NCI-H748 treated with DMSO at 0.1 percent for 48 hours (cell line): ENCODE results near the gene BHLHE41.

Source experiments
- DNase-seq: peaks from one replicate; lab custom pipeline; 2025; lab: John Stamatoyannopoulos, UW

Gene BHLHE41

GRCh38 chr12:26134540-26134939 lies 9.7 kb upstream of the BHLHE41 start:
- no peak for DNase-seq

- no peak for DNase-seq
Measured at GRCh38 chr12:26133521-26133920, 8.7 kb upstream of the BHLHE41 start.

- DNase-seq: no peak
Measured at GRCh38 chr12:26132866-26133265, 8.0 kb upstream of the BHLHE41 start.

GRCh38 chr12:26131936-26132335 lies 7.1 kb upstream of the BHLHE41 start:
- no peak for DNase-seq

GRCh38 chr12:26130728-26131127 lies 5.9 kb upstream of the BHLHE41 start:
- no peak for DNase-seq

- DNase-seq: no peak
Measured at GRCh38 chr12:26128168-26128567, 3.3 kb upstream of the BHLHE41 start.

GRCh38 chr12:26127404-26127803 lies 2.6 kb upstream of the BHLHE41 start:
- no peak for DNase-seq

GRCh38 chr12:26126340-26127284 lies 1.8 kb upstream of the BHLHE41 start:
- peak; percentile 17 for DNase-seq

- DNase-seq: peak; percentile 10
Measured at GRCh38 chr12:26125400-26126339, 833 bp upstream of the BHLHE41 start.

GRCh38 chr12:26123482-26123980 lies 1.3 kb downstream of the BHLHE41 start:
- DNase-seq: no peak

GRCh38 chr12:26122681-26123481 lies 2.0 kb downstream of the BHLHE41 start:
- DNase-seq: peak; percentile 21

- no peak for DNase-seq
Measured at GRCh38 chr12:26122061-26122680, 2.7 kb downstream of the BHLHE41 start.

- no peak for DNase-seq
Measured at GRCh38 chr12:26121323-26122060, 3.3 kb downstream of the BHLHE41 start.

- no peak for DNase-seq
Measured at GRCh38 chr12:26120561-26121274, 4.1 kb downstream of the BHLHE41 start.

- DNase-seq: peak; percentile 10
Measured at GRCh38 chr12:26119391-26119989, 5.3 kb downstream of the BHLHE41 start.

- DNase-seq: no peak
Measured at GRCh38 chr12:26118308-26118707, 6.5 kb downstream of the BHLHE41 start.

- no peak for DNase-seq
Measured at GRCh38 chr12:26116829-26117715, 7.8 kb downstream of the BHLHE41 start.

GRCh38 chr12:26114720-26115401 lies 10.0 kb downstream of the BHLHE41 start:
- no peak for DNase-seq
